GM19238 (cell line): ENCODE results near the gene IL37.

Experiments
- DNase-seq: peaks from one replicate; pipeline ENCODE4 v3.0.0; 2011; ENCODE audit warnings: low spot score; ENCODE audit not compliant: insufficient read length

Gene IL37

DNA sequence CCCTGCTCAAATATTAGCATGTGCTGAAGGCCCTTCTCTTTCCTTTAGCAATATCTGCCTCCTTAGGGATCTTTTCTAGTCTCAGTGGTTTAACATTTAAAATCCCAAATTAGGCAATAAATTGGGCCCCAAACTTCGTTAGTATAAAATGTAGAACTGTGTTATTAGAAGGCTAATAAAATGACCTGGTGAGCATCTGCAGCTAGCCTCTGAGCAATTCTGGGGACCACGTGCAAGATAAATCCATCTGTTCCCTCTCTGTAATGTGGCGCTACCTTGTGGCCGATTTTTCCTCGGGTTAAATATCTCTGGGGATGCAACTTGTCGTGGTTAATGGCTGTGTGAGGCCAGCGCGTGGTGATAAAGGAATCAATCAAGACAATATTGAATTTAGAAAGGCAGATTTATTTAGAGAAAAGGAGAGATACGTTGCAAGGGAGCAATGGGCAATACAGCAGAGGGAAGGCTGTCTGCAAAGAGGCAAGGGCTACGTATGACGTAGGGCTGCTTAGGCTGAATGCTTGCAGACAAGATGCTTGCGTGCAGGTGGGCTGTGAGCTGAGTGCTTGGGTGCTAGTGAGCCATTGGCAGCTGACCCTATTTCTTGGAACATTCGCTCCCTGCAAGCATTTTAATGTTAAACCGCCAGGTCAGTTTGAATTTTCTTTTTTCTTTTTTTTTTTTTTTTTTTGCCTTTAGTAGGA, 48.3 kb downstream of the IL37 start:
- DNase-seq, result no peak

DNA sequence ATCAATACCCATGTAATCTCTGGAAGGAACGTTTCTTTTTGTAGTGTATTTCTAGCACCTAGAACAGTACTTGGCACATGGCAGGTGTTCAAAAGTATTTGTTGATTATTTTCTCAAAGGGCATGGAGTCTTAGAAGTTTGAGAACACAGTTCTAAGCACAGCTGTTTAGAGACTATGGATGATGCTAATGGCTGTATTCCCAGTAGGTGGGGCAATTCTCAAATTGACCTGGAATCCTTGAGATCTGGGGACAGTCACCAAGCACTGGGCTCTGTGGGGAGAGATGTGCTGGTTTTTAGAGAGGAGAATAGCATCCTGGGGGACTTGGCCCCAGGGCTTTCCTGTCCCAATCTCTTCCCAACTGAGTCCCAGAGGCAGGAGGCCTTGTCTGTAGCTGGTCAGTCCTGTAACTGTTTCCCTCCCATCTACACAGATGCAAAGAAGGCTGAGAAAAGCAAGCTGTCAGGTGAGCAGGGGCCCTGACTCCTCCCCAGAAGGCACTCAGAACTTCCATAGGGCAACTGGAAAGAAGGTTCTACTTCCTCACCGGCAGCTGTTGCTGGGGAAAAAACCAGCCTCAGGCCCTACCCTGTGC, 49.4 kb downstream of the IL37 start:
- DNase-seq, result no peak

DNA sequence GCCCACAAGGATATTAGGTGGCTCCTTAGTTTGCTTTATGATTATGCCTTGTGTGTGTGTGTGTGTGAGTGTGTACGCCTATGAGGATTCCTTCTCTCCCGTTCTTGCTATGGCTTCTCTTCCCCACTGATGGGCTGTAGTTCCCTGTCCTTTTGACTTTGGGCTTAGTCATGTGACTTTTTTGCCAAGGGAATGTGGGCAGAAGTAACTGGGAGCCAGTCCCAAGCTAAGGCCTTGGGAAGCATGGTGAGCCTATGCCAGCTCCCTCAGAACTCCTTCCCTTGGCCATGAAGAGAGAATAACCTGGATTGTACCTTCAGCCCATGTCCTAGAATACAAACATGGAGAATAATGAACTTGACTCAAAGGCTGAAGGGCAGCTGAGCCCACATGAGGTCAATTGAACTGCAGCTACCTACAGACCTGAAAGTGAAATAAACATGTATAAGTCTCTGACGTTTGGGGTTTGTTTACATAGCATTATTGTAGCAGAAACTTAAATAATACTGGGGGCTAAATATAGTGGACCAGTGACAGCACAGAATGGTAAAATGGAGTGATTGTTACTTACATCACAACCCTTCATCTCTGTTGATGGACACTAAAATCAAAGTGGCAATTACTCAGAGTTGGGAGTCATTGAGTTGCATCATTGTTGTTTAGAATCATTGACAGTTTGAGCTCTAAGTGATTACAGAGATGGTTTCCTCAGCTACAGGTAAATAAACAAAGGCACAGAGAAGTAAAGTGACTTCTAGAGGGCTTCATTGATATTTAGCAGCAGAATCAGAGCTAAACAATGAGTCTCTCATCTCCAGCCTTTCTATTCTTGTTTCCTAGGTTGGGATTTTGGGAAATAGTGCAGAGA, 51.6 kb downstream of the IL37 start:
- DNase-seq, result no peak

DNA sequence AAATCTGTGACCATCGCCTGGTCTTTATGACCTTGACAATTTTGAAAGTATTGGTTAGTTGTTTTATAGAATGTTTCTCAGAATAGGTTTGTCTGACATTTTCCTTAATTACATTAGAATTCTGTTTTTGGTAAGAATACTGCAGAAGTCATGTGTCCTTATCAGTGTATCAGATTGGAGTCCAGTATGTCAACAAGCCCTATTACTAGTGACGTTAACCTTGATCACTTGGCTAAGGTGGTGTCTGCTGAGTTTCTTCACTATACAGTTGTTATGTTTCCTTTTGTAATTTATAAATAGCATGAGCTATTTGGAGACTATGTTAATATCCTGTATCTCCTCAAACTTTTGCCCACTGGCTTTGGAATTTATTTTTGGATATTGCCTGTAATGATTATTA, 56.1 kb downstream of the IL37 start:
- no peak for DNase-seq
